Stimulated activated CD8-positive, alpha-beta memory T cell treated with anti-CD3 and anti-CD28 coated beads, Interleukin-15, amount 100 ng/mL, for 4 hours (primary cell): ENCODE results near the gene ASPG.

Experiments used
- DNase-seq, 2 donors: peaks; one replicate each; pipeline ENCODE4 v3.0.0-alpha.2; 2020; ENCODE audit warnings: low read depth in 2 of 2

Gene ASPG

DNA sequence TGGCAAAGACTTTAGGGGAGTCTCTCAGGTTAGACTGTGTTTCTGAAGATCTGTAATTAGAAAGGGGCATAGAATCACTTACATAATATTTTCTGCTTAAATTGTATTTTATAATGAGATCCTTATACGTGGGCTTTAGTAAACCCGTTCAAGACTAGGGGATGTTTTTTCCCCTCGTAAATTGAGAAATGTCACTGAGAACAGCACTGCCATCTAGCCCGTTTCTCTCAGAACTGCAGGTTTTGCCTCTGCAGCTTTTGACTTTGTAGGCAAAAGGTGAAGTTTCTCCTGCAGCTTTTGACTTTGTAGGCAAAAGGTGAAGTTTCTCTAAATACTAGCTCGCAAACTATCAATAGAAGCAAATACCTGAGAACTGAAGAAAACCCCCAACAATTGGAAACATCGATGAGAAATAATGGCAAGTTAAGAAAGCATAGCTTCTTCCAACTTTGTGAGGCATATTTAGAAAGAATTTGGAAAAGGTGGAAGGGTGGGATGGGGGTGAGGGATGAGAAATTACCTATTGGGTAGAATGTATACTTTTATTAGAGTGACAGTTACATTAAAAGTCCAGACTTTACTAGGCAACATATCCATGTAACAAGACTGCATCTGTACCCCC lies 9.9 kb upstream of the ASPG start:
- no peak for DNase-seq

DNA sequence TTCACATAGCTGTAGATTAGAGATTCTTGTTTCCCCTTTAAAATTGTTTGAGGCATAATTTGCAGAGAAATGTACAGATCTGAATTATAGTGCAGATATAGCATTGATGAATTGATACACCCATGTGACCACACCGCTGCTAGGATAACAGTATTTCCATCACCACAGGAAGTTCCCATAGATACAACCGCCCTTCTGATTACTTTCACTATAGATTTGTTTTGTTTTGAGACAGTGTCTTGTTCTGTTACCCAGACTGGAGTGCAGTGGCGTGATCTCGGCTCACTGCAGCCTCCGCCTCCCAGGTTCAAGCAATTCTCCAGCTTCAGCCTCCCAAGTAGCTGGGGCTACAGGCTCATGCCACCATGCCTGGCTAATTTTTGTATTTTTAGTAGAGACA lies 8.8 kb upstream of the ASPG start:
- no peak for DNase-seq

DNA sequence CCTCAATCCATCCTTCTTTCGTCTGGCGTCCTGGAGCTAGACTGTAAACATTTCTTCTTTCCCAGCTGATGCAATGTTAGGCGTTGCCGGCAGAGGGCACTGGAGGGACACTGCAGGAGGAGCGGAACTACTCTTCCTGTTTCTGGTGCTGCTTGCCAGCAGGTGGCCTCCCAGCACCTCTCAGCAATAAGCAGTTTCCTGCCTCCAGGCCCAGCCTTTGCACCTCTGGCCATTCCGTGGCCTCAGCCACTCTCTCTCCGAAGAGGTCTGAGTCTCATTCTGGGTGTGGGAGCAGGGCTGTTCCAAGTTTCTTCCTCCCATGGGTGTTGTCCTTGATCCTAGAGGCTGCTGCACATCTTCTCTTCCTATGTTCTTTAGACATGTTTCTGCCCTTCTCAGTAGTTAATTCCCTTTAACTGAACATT lies 7.5 kb upstream of the ASPG start:
- peak; percentile 58 to 71 for DNase-seq

DNA sequence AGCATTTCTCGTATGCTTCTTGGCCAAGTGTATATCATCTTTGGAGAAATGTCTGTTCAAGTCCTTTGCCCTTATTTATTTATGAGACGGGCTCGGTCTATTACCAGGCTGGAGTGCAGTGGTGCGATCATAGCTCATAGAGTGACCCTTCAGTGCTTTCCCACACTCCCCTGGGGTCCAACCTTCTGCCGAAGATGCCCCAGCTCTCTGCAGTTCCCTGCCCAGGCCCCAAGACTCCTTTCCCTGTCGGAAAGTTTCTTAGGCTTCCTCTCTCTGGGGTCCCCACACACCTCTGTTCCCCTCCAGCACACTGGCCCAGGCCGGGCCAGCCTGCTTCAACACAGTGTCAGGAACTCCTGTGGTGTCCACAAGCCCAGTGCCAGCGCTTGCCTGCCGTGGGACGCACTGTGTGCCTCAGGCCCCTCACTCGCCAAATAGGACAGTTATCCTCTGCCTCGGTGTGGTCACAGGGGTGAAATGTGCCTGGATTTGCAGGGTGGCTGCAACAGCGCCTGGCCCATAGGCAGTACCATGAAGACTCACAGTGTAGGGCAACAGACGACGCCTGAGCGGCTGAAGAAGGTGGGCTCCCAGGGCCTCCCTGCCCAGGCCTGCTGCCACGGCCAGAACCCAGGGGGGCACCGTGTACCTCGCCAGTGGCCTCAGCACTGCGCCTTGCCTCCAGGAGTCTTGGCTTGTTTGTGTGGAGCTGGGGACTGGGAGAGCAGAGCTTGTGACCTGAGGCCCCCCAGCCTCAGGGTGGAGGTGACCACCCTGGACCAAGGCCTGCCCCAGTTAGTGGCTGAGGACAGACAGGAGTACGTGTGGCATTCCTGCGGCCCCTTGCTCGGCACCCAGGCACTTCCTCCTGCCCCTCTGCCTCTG lies 4.9 kb upstream of the ASPG start:
- no peak for DNase-seq

DNA sequence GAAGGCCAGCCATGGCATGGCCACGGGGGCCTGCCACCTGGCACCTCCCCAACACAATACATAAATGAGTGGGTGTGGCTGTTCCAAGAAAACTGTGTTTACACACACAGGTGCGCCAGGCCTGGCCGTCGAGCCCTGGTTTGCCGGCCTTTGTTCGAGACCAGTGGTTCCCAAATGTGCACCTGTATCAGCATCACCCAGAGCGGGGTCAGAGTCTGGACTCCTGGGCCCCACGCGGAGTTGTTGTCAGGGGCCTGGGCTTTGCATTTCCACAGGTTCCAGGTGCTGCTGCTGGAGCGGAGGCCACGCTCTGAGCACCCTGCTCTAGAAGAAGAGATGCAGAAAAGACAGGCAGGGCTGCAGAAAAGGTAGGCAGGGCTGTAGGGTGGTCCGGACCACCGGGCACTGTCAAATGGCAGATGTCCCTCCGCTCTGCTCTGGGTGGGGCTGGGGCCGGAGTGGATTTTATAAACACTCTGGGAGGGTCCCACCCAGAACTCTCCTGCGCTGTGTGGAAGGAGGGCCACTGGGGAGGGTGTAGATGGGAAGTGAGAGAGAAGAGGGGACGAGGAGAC lies 4.2 kb upstream of the ASPG start:
- DNase-seq: no peak

DNA sequence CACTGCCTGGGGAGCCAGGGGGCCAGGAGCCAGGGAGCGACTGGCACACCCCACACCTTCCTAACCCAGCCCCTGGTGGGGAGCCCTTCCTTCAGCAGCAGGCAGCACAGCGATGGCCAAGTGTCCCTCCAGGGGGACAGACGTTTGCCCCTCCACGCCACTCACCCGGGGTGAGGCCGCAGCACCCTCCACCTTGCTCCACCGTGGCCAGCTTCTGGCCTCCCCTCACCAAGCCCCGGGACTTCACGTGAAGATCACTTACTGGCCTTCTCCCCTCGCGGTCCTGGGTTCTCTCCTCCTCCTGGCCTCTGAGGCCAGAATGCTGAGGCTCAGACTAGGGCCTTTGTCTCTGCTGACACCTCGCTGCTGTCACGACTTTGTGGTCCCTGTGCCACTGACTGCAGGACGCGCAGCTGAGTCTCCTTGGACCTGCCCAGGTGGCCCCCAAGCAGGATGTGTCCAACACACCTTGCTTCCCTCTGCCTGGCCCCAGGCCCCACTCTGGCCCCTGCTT lies 3.5 kb upstream of the ASPG start:
- no peak for DNase-seq

DNA sequence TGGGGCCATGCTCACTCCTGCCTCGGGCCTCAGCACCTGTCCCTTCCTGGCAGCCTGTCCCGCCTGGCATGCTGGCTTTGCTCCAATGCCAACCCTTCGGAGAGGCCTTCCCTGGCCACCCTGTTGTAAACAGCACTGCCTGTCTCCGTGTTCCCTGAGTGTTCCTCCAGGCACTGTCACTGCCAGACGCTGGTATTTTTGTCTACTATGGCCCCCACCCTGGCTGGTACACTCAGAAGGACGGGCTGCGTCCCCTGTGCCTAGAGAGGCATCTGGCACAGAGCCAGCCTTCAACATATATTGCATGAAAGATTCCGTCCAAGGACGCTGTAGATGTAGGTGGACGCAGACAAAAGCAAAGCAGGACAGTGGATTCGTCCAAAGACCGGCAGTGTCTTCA lies 2.7 kb upstream of the ASPG start:
- DNase-seq: no peak

DNA sequence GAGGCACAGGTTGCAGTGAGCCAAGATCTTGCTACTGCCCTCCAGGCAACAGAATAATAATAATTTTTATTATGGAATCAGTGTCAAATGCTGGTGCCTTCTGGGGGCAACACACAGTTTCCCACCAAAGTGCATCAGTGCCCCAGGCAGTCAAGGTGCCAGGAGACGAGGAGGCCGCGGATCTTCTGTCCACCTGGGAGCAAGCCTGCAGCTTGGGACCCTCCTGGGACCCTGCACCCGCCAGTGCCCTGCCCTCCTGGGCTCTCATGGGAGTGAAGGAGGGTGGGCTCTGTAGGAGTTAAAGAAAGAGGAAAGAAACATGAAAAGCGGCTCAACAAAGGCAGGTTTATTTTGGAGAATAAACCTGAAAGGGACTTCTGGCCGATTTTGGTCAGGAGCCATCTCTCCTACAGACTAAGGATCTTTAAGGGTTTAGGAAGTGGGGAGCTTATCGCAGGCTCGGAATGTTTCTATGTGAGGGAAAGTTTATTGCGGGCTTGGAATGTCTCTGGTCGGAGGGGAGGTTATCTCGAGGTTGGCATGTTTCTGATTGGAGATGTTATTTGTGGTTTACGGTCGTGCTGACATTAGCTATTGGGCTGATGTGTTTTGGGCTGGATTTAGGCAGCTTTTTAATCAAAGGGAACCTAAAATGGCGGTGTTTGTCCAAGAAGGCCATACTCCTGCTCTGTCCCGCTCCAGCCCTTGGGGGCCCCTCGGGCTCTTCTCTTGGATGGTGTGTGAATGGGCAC lies 1.1 kb upstream of the ASPG start:
- no peak for DNase-seq

DNA sequence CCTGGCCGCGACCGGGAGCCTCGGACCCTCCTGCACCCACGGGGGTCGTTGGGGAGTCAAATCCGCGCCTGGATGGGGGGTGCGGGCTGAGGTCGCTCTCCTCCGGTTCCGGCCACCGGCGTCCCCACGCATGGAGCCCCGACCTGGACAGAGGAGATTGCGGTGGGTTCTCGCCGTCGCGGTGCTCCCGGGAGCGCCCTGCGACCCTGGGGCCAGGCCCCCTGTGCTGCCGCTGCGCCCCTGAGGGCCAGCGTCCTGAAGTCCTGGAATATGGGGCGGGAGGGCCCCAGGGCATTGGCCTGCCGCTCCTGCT lies 345 bp downstream of the ASPG start:
- no peak for DNase-seq

DNA sequence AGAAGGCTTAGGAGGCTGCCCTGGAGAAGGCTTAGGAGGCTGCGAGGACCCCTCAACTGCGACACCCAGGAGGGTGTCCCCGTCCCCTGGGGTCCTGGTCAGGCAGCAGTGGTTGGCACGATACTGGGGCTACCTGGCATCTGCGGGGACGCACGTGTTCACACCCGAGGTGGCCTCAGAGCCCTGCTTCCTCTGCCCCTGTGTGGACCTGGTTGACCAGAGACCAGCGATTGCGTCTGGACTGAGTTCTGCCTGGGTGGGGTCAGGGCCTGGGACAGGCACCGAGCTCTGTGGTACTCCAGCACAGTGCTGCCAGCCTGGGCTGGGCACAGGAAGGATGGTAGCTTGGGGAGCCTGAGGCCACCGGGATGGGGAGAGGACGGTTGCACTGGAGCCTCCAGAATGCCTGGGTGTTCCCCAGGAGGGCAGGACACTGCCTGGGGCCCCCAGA lies 735 bp downstream of the ASPG start:
- no peak for DNase-seq

DNA sequence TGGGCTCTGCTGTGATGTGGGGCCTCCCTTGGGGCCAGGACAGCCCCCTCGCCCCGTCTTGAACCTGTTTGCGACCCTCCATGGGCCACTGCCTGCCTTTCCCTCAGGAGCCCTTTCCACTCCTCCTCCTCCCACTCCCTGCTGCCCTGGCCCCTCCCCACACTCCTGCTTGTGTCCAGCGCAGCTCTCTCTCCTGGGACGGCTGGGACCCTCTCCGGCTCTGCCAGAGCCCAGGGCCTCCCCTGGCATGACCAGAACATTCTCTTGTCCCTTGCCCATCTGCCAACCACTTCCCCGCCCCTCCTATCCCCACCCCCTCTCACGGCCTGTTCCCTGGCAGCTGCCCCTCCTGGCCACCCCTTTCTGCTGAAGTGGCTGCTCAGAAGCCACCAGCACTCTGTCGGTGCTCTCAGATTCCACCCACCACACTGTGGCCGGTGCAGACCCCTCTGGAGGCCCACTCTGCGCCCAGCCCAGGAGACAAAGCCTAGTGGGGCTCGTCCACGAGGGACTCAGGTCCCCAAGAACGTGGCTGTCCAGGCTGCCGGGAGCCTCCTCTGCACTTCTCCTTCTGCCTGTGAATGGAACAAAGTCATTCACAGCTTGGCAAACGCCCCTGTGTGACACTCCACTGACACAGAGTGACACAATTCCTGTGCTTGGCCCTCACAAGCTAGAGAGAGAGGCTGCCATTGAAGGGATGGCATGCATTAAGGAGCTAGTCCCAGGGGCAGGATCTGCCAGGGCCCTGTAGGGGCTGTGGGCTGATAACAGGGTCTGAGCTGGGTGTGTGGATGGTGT lies 1.4 kb downstream of the ASPG start:
- no peak for DNase-seq

DNA sequence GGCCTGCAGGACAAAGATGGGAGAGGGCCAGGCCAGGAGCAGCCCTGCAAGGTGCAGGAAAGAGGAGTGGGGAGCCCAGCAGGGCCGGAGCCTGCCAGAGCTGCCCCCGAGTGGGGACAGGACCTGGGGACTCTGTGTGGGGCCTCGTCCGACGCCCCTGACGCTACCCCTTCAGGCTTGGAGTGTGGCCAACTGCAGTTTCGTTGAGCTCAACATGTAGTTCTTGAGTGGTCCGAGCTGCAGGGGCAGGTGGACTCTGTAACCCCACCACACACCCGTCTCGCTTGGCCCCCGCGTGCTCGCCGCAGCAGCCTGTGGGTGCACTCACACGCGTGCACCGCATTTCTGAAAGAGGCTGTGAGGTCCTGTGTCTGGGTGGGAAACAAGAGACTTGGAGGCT lies 2.0 kb downstream of the ASPG start:
- DNase-seq: no peak

DNA sequence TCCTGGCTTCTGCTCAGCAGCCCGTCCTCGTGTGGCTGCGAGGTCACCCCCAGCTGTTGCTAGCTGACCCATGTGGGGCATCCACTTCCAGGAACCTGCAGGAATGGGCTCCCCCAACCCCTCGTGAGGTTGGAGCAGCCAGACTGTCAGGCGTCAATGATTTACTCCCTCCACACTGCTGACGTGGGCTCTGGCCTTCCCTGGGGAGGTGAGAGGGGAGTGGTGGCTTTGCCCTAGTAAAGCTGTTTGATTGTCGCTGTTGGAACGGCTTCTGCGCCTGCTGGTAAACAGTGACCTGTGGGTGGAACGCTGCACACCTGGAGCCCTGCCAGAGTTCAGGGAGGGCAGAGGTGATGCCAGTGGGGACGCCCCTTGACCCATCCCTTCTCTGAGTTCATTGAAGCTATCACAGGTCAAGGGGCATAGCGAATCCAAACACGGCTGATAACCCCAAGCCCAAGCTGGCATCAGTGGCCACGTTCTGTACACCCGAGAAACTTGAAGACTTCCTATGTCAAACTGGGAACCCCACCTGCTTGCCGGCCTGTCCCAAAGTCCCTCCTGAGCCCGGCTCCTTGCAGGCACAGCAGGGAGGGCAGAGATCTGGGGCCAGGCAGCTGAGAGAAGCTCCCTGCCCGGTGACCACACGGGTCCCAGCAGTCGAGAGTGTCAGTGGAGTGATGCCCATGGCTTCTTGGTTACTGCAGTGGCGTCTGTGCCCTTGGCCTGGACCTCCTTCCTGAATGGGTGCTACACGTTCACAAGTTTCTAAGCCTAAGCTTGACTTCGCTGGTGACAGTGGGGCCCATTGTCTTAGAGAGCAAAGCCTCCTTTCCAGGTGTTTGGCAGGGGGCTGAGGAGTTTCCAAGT lies 2.7 kb downstream of the ASPG start:
- no peak for DNase-seq

DNA sequence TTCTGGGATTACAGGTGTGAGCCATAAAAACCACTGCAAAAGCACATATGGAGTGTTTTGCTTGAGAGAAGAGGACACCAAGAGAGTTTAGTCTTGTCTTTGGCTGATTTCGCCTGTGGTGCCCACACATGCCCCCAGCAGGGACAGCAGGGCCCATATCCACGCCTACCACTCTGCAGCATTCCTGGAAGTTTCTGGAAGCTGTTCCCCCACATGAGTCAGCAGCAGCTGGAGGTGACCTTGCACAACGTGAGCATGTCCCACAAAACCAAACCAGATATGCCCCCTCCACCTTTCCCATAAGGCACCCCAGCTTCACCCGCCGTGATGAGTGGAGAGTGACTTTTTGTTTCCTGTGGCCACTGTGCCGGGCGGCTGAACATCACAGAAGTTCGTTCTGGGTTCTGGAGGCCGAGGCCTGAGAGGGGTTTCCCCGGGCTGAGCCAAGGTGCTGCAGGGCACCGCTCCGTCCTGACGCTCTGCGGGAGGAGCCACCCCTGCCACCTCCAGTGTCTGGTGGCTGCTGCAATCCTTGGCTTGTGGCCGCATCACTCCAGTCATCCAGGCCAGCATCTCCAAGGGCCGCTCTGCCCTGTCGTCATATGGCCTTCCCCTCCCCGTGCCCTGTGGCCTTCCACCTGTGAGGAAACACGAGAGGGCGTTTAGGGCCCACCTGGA lies 4.7 kb downstream of the ASPG start:
- no peak for DNase-seq

DNA sequence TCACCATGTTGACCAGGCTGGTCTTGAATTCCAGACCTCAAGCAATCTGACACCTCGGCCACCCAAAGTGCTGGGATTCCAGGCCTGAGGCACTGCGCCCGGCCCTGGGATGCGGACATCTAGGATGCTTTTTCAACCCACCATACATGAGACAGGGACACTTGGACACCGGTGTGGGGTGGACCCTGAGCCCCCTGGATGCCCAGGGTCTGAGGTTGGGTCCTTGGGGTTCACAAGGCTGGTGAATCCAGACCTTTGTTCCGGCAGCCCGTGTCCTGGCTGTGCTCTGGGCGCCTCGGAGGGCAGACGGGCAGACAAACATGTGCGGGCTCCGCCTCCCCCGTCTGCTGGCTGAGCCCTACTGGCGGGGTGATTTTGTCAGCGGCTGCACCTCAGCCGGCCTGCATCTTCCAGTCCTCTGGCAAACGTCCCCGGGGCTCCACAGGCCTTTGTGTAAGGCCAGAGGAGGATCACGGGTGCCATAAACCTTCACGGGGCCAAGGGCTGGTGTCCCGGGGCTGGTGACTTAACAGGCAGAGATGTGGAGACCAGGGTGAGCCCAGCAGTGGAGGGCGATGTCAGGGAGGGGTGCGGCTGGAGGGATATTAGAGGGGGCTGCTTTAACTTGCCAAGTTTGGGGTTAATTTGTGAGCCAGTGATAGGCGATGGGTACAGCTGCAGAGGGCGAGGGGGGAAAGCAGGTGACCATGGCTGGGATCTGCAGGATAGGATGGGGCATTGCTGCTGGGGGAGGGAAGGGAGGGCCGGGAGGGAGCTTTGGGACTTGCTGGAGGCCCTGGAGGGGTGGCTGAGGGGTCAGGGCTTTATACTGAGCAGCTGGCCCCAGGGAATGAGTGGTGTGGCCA lies 5.8 kb downstream of the ASPG start:
- DNase-seq: no peak

DNA sequence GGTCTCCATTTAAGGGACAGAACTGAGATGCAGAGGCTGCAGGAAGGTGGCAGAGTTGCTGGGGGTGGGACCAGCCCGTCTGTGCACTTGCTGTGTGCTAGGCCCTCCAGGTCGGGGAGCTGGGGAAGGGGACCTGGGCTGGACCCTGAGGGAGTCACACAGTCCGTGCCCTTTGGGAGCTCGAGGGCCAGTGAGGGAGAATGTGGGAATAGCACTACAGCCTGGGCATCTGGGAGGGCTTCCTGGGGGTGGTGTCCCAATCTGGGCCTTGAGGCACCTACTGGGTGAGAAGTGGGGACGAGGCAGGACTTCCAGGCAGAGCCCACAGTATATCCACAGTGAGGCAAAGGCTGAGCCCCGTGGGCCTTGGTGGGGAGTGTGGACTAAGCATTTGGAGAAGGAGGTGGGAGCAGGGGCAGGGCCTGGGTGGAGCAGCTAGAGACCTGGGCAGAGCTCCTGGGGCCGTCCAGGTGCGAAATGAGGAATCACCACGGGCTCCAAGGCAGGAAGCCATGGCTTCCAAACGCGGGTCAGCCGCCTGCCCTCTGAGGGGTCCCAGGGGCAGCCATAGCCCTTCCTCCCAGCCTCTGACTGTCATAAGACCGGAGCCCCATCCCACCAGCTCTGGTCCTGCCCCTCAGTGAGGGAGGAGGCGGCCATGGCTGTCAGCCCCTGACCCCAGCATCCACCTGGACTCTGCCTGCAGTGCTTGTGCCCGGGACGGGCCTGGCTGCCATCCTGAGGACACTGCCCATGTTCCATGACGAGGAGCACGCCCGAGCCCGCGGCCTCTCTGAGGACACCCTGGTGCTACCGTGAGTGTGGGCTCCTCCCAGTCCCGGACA lies 6.6 kb downstream of the ASPG start:
- DNase-seq: no peak

DNA sequence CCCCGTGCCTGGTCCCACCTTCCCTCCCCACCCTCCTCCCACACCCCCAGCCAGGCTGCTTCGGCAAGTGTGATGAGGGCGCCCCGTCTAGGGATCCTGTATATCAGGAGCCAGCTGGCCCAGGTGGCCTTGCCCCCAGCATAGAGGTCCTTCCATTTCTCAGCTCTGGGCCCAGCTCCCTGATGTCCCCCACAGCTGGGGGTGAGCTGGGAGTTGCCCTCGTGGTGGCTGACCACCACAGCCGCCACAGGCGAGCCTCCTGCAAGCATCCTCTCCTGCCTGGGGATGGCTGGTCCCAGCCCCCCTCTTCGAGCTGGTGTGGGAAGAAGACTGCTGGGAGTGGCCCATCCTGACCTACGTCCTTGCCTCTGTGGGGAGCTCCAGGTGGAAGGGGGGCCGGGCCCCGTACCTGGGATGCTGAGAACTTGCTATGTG lies 7.4 kb downstream of the ASPG start:
- DNase-seq: no peak
